ENCODE results near the gene CCSAP. TPM values are rescaled to one million over a fixed set of nuclear protein-coding genes. Genes with fewer than 3 reads are reported as not detected.
"Not testable (repeated sequence)": the region's sequence is repeated elsewhere in the genome, so short reads cannot be mapped to it uniquely, and the experiment has no call there.

The CCSAP gene
- total RNA-seq, 1 donor from 2014 or later: 5.9 TPM

DNA sequence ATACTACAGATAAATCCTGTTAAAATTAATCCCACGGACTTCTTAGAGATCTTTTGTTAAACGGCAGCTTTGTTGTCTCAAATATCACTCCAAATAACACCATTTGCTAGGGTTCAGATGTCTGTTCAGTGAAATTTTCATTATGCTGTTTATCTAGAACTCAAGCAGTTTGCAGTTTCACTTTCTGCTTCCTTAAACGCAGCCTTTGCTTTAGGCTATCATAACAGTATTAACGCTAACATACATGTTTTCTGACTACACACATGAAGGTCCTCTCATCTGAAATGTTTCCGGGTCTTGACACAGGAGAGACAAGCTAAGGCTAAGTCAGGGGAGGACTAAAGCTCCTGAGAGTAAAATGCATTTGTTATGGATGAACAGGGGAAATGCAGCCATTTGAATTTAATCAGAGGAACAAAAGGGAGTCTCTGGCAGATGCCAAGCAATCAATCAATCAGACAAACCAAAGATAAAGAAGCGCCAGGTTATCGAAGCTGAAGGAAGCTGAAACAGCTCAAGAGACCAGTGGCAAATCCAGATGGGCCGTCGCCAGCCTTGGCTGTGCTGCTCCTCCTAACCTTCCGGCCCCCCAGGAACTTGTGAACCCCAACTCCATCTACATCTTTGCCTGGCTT lies 16.9 kb downstream of the CCSAP start:
- no peak for DNase-seq (ENCODE audit: low read depth, low spot score)

DNA sequence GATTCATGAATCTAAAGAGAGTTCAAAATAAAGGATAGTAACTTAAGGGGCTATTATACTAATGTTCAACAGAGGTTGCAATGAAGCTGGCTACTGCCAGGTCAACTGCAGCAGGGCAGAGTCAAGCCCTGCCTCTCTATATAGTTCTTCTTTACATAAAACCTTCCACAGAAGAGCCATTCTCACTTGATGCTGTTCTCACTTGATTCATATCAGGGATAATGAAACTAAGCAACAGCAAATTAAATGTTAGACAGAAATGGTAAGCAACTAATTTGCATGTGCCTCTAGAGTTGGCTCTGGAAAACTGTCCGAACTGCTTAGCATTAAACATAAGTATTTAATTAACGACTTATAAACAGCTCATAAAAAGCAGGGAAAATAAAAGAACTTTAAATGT lies 17.4 kb downstream of the CCSAP start:
- DNase-seq (ENCODE audit: low read depth, low spot score): no peak

DNA sequence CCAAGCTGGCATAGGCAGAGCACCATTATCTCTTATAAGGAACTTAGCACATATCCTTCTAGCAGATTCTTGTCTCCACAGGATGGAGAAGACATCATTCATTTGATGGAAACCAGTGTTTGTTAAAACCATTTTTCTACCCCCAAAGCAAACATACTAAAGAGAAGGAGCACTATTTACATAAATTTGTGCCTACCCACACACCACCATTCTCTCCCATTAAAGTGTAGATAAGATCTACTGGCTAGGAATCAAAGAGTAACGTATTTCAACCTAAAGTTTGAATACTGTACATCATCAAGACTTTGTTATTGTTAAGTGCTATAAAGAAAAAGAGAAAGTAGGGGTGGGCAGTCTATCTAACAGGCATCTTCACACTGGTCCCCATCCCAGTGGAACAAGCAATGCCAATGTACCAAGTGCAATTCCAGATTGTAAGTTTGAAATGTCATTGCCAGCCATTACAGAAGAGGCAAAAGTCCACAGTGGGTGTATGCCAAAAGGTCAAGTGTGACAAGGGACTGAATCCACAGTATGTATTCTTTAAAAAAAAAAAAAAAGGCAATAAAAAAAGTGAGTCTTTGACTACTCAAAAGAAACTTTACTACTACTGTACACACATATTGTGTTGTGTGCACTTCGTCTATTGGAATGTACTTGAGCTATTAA lies 18.8 kb downstream of the CCSAP start:
- no peak for DNase-seq (ENCODE audit: low read depth, low spot score)

DNA sequence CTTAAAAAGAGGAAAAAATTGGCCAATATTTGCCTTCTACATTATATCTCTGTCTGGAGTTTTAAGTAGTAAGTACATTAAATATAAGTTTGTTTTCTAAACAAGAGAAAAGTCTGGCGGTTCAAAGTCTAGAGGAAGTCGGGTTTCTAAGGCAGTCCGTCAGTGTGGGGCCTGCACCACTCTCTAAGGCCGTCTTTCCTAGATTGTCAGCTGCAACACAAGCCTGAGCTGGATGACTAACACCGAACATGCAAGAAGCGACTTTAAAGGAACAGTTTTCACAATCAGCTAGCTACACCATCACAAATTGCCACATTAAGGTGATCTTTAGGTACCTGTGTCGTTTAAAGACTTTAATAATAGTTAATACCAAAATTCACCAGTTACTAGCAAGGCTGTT lies 19.6 kb downstream of the CCSAP start:
- no peak for DNase-seq (ENCODE audit: low read depth, low spot score)

DNA sequence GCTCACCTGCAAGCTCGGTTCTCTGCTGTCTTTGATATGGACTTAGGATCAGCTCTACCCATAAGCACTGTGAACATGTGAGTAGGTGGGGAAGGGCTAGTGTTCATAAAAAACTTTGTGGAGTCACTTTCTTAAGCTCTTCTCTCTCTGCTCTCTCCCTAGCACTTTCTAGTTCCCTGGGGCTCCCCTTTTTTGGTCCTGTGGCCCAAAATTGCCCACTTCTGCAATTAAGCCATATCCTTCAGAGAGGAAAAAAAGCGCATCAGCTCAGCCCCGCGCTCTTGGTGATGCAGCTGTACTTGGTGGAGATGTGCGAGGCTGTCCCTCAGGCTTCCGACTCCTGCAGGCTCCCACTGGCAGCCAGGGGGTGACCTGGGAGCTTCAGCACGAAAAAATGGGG lies 23.4 kb downstream of the CCSAP start:
- no peak for DNase-seq (ENCODE audit: low read depth, low spot score)

DNA sequence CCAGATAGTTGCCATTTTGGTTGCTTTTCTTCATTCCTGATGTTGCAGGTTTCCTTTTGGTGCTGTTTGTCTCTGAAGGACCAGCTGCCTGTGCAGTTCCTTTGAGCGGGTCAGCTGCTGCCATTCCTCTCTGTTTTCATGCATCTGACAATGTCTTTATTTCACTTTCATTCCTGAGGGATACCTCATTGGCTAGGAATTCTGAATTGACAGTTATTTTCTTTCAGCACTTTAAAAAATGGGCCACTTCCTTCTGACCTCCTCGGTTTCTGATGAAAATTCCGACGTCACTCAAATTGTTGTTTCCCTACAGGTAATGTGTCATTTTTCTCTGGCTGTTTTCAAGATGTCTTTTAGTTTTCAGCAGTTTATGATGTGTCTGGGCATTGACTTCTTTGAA lies 24.8 kb downstream of the CCSAP start:
- no peak for DNase-seq (ENCODE audit: low read depth, low spot score)

DNA sequence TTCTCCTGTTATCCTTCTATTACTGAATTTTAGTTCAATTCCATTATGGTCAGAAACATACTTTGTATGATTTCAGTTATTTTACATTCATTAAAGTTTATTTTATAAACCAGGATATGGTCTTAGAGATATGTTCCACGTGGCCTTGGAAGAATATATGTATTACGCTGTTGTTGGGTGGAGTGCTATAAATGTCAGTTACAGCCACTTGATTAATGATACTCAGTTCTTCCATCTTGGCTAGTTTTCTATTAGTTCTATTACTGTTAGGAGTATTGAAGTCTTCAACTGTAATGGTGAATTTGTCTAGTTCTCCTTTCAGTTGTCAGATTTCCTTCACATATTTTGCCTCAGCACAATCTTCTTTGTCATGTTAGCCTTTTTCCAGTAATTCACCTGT lies 26.7 kb downstream of the CCSAP start:
- no peak for DNase-seq (ENCODE audit: low read depth, low spot score)

DNA sequence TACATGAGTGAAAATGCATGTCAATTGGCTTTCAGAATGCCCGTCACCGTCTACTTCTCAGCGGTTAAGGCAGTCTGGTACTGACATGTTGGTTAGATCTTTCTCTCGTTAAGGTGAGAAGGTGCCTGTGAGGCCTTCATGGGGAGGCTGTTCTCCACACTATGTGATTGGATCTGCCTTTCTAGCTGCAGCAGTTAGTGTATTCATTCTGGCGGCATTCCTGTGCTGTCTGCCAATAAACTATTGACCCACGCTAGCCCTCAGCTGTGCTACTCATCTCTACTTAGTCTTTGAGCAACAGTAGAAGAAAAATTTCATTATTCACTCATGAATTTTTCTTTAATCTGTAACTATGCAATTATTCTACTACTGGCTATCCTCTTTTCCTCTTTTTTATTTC lies 32.0 kb downstream of the CCSAP start:
- no peak for DNase-seq (ENCODE audit: low read depth, low spot score)

DNA sequence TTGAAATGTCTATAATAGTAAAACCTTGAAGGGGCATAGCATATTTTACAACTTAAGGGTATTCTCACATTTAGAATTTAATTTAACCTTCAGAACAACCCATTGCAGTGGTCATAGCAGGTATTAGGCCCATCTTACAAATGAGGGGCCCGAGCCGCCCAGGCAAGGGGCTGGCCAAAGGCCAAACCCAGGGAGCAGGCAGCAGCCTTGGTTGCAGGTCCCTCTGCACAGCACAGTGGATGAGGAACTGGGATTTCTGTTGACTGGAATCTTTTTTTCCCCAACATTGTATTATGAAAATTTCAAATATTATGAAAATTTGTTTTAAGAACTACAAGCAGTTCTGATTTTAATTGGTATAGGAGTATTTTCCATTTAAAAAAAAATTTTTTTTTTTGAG lies 33.2 kb downstream of the CCSAP start:
- no peak for DNase-seq (ENCODE audit: low read depth, low spot score)

DNA sequence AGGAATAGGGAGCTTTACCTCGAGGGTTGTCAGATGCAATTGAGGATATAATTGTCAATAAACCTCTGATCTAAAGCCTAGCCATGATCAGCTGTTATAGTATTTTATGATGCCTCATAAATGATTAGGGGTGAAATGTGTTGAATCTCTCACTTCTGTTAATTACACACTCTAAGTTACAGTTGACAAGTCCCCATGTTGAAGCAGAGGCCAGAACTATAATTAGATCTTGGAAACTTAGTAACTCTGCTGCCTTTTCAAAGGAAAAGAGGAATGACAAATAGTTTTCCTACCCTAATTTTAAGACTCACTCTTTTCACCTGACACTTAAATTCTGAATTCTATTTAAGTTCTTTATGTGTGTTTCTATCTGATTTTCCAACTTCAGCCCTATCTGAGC lies 33.8 kb downstream of the CCSAP start:
- no peak for DNase-seq (ENCODE audit: low read depth, low spot score)

DNA sequence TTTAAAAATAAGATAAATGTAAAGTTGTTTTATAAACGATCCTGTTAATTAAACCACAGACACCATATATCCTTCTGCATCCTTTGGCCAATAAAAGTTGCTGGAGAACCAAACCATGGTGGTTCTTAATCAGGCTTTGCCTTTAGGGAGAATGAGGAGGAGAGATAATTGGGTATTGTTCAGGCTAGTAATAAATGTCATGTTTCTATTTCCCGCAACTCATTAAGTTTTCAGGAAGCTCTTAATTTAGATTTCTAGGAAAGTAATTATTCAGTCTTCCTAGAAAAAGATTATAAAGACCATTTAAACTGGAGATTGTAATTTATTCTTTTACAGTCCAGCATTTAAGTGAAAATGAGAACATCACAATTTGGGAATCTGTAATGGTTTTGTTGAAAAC lies 37.5 kb downstream of the CCSAP start:
- no peak for DNase-seq (ENCODE audit: low read depth, low spot score)

DNA sequence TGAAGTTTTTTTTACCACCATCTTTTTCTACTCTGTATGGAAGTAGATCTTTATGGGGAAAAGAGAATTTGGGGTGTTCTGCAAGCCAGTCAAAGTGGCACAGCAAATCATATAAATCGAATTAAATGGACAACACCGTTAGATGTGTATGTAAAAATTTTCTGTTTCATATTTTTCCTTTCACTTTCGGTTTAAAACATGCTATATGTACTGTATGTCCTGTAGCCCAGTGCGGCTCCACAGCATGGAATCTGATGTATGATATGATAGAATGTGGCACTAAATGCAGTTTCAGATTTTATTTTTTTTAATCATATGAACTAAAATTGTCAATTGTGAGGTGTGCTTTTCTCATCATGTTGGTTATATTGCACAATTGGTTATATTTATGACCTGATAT lies 39.0 kb downstream of the CCSAP start:
- DNase-seq (ENCODE audit: low read depth, low spot score): no peak

DNA sequence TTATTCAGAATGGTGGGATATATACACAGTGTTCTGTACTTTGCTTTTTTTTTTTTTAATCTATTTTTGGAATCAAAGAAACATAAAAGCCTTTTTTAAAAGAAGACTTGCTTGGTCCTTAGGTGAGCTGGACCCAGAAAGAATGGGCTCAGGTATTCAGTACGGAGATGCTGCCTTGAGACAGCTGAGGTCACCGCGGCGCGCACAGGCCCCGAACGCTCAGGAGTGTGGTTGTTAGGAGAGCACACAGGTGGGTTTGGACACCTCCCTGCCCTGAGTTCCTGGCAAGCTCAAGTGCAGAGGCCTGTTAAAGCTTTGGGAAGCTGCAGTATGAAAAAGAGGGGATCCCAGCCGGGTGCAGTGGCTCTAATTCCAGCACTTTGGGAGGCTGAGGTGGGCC lies 40.1 kb downstream of the CCSAP start:
- DNase-seq (ENCODE audit: low read depth, low spot score): no peak

DNA sequence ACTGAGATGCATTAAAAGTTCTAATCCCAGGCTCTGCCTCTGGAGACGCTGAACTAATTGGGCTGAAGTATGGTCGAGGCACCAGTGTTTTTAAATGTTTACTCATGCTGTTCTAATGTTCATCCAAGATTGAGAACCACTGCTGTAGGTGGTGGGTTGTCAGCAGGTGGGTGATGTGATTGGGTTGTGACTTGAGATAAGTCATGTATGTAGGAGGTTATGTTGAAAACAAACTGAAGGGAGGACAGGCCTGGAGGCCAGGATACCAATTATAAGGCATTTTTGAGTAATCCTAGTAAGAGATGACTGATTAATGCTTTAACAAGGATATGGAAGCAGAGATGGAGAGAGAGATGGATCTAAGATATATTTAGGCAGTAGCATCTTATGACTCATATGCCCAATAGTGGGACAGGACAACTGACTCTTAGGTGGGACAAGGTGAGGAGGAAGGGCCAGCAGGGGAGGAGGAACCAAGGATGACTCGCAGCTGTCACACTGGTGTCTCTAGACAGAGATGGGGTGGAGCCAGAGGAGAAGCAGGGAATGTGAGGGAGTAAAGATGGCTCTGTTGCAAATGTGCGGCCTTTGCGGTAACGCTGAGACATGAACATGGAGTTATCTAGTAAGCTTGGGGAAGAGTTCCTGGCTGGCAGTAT lies 42.6 kb downstream of the CCSAP start:
- no peak for DNase-seq (ENCODE audit: low read depth, low spot score)

DNA sequence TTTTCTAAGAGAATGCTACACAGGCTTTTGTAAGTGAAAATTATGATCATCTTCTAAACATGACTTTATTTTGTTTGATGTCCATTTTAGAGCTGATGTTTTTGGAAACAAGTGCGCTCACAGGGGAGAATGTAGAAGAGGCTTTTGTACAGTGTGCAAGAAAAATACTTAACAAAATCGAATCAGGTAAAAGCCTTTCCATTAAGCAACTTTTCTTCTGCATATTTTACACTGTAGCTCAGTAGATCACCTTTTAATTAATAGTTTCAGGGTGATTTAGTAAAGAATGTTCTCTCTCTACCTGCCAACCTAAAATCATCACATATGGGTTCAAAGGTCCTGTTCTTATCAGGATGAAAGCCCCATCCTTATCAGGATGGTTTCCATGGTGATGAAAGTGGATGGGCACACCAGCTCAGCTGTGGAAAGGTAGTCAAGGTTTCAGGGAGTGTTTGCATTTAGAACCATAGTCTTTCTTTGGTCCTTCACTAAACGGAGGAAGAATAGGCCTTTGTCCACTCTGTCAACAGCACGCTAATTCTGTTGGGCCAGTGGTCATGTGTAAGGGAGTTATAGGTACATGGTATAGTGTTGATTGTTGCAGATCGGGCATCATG lies 43.9 kb downstream of the CCSAP start:
- DNase-seq (ENCODE audit: low read depth, low spot score): no peak

DNA sequence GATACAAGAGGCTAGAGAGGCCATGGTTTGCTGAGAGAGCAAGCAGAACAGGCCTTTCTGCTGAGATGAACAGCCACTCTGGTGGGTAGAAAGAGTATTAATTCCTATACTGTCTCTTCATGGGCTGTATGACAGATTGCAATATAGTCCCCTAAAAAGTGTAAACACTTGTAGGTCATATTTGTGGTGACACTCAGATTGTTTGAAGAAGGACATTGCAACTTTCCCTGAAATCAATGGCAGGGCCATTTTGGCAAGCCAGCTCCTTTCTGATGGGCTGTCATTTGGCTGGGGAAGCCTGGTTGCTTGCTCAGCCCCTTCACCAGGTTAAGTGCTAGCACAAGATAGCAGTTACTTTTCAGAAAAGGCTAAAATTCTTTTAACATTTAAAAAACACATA lies 44.4 kb downstream of the CCSAP start:
- no peak for DNase-seq (ENCODE audit: low read depth, low spot score)

DNA sequence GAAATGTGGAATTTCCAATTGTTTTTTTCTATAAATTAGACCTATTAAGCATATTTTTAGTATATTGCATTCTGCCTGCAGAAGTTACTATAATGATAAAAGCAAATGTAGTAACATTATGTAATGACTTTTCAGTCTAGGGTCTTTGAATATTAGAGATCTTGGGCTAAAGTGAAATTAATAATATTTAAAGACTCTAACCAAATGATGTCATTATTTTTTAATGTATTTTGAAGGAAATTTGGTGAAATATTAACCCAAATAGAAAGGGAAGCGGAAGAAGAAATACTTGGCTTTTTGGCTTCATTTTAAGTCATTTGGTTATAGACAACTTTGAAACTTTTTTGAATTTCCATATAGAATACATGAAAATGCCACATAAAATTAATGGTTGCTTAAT lies 45.1 kb downstream of the CCSAP start:
- no peak for DNase-seq (ENCODE audit: low read depth, low spot score)

DNA sequence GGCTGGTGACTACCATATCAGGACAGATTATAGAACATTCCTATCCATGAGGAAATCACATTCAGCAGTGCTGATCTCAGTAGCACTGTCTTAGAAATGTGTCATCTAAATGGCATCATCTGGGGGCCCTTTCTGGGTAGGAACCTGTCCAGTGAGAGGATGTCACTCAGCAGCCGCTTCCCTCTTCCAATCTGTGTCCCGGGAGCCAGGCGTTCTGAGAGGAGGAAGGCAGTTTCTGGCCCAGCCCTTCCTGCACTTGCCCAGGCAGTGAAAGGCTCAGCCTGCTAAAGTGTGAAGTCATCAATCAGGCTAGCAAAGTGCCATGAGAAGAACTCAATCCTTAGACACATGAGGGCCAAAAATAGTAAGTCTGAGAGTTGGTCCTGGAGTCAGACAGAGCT lies 46.3 kb downstream of the CCSAP start:
- DNase-seq (ENCODE audit: low read depth, low spot score): no peak

DNA sequence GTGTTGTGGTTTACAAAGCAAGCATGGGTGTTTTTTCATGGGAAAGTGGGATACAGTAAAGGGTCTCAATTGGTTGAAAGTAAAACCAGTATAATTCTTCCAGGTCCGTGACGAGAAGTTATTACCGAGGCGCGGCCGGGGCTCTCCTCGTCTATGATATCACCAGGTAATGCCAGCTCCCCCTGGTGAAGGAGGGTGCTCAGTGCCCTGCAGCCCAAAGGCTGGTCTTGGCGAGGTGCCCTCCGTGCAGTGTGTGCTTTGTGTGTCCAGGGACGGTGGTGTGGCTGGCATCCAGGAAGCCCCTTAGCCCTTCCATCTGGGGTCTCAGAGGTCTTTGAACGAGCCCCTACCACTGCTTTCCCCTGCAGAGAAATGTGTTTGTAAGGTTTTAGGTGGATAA lies 47.1 kb downstream of the CCSAP start:
- DNase-seq (ENCODE audit: low read depth, low spot score): no peak

DNA sequence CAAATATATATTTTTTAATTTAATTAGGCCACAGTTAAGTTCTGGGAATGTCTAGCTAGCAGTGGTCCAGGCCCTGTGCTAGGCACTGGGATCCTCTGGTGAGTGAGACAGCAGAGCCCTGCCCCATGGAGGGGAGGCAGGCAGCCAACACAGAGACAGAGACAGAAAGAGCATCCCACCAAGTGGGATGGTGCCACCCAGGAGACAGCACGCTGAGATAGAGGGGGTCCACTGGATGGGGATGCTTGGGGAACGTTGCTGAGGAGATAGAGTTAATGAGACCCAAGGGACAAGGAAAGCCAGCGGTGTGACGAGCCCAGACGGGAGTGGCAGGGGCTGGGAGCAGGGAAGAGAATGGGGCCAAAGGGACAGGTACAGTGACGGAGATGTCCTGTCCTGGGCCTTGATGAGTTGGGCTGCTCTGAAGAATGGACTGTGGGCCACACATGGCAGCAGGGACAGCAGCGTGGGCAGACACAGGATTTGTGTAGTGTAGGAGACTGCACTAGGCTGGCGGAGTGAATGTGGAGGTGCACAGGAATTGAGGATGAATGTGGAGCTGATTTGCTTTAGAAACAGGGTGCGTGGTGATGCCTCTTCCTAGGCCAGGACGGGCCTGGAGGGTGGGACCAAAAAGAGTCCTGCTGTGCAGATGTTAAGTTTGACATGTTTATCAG lies 49.2 kb downstream of the CCSAP start:
- no peak for DNase-seq (ENCODE audit: low read depth, low spot score)

DNA sequence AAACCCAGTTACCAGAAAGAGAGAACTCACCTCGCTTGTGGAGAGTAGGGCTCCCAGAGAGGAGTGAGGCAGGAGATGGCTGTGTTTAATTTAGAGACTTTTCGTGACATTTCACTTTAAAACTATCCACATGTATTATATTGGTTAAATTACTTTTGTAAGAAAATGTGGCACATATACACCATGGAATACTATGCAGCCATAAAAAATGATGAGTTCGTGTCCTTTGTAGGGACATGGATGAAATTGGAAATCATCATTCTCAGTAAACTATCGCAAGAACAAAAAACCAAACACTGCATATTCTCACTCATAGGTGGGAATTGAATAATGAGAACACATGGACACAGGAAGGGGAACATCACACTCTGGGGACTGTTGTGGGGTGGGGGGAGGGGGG lies 51.2 kb downstream of the CCSAP start:
- not testable (repeated sequence) for DNase-seq (ENCODE audit: low read depth, low spot score)

DNA sequence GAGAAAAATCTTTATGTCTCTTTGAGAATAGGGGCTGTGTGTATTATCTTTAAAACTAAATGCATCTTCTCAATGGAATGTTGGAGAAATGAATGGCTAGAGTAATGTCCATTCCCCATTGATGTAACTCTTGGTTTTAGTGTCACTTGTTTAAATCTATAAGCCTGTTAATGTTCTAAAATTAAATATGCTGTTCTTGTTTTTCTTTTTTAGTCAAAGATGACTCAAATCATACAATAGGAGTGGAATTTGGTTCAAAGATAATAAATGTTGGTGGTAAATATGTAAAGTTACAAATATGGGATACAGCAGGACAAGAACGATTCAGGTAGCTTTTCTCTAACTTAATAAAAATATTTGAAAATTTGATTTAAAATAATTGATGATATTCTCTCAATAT lies 54.3 kb downstream of the CCSAP start:
- DNase-seq (ENCODE audit: low read depth, low spot score): no peak
